ENCODE results near the gene FLNB. TPM values are rescaled to one million over a fixed set of nuclear protein-coding genes. Genes with fewer than 3 reads are reported as not detected.
A peak's percentile ranks its signal among the peaks of the same experiment; 100 is the strongest.

The FLNB gene
- total RNA-seq, 1 experiment from 2014 or later: 315 TPM

DNA sequence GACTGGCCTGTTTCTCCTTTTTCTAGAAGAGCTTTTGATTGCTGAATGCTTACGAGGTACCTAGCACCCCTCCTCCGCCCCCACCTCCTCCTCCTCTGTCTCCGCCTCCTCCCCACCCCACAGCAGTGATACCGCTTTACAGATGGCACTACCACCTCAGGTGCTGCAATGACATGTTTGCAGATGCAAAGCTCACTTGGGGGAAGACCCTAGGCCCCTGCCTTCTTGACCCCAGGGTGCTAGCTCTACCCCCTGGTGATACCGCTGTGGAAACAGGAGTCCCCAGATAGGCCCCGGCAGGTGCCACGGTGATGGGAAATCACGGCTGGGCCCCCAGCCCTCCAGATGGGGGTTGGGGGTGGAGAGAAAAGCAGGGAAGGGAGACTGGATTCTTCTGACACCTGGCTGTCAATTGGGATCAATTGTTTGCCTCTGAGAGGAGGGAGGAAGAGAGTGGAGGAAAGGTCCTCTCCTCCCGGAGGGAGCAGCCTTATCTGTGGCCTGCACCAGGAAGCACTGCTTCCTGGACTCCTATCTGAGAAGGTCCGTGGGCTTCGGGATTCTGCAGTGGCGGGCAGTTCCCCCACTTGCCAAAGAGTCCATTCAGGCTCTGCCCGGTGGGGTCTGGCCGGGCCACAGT is 164.9 kb downstream of the FLNB start:
- H3K4me1 Mint-ChIP-seq (ENCODE audit: low read depth, unreplicated experiment): peaks cover 50% of the 10 kb centered on the region
- DNase-seq: no peak
- no peak overlapping the region for H3K4me3 ChIP-seq (ENCODE audit: low read depth, low read length)
- peak overlapping the region; percentile 94 for H3K27ac Mint-ChIP-seq (ENCODE audit: unreplicated experiment)
- no peaks in the 10 kb centered on the region for H3K27me3 Mint-ChIP-seq (ENCODE audit: insufficient read depth, unreplicated experiment)
- H3K27me3 ChIP-seq (replicated peaks; ENCODE audit: control insufficient read depth, insufficient read depth, low read length): no peaks in the 10 kb centered on the region
- peaks cover 38% of the 10 kb centered on the region for H3K4me1 ChIP-seq
- ChIA-PET CTCF (no interaction called here), POLR2A (no interaction called here)
- no TSS peak for BruUV-seq (replicated peaks)
- TF ChIP-seq, protein P1, sequence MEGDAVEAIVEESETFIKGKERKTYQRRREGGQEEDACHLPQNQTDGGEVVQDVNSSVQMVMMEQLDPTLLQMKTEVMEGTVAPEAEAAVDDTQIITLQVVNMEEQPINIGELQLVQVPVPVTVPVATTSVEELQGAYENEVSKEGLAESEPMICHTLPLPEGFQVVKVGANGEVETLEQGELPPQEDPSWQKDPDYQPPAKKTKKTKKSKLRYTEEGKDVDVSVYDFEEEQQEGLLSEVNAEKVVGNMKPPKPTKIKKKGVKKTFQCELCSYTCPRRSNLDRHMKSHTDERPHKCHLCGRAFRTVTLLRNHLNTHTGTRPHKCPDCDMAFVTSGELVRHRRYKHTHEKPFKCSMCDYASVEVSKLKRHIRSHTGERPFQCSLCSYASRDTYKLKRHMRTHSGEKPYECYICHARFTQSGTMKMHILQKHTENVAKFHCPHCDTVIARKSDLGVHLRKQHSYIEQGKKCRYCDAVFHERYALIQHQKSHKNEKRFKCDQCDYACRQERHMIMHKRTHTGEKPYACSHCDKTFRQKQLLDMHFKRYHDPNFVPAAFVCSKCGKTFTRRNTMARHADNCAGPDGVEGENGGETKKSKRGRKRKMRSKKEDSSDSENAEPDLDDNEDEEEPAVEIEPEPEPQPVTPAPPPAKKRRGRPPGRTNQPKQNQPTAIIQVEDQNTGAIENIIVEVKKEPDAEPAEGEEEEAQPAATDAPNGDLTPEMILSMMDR (IDR thresholded peaks at IDR 0.05; ENCODE audit: insufficient read depth in 1 of 2, low read depth in 1 of 2, low read length in 1 of 2, severe bottlenecking in 1 of 2, unreplicated experiment in 1 of 2): no peak
- H3K9me3 Mint-ChIP-seq (ENCODE audit: unreplicated experiment): no peaks in the 10 kb centered on the region
- H3K36me3 ChIP-seq (ENCODE audit: control insufficient read depth, insufficient read depth, low read length): peaks cover 3% of the 10 kb centered on the region
- H3K36me3 Mint-ChIP-seq (ENCODE audit: insufficient read depth, unreplicated experiment): peaks cover 100% of the 10 kb centered on the region
- intact Hi-C loops (cut with micrococcal nuclease; ENCODE audit: unreplicated experiment): no loop called here
- H3K4me3 Mint-ChIP-seq (ENCODE audit: unreplicated experiment): peak overlapping the region; percentile 48
- no peaks in the 10 kb centered on the region for H3K9me3 ChIP-seq

DNA sequence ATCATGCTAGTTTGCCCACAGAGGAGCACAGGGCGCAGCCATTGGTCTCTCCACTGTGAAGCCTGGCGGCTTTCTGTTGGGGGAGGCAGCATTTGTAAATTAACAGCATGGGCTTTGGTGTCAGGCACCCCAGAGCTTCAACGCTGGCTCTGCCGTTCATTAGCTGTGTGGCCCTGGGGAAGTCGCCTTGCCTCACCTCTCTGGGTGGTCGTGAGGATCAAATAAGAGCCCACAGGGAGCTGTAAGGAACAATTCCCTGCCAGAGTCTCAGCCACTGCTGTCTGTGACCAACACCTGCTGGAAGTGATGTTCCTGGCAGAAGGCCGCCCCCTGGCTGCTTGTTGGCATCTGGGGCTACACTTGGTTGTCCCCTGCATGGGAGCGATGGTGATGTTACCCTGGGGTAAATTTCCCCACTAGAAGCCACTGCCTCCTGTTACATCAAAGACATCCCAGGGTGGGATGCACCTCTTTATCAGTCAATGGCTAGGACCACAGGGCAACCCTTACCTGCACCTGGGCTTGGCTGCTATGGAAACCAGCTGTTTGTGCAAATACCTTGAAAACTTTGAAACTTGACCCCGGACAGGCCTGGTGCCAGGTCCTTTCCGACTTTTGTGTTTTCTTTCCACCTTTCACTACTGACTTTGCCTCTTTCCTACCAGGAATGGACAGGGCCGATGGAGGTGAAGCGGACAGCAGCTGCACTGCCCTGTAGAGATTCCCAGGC is 165.6 kb downstream of the FLNB start:
- BruUV-seq (replicated peaks): no TSS peak
- Mint-ChIP-seq H3K36me3 (ENCODE audit: insufficient read depth, unreplicated experiment) (peaks cover 100% of the 10 kb centered on the region), H3K27ac (ENCODE audit: unreplicated experiment) (peak overlapping the region; percentile 94), H3K4me3 (ENCODE audit: unreplicated experiment) (peak overlapping the region; percentile 48), H3K9me3 (ENCODE audit: unreplicated experiment) (no peaks in the 10 kb centered on the region), H3K4me1 (ENCODE audit: low read depth, unreplicated experiment) (peaks cover 57% of the 10 kb centered on the region), H3K27me3 (ENCODE audit: insufficient read depth, unreplicated experiment) (no peaks in the 10 kb centered on the region)
- ChIA-PET CTCF (interaction anchor here (1.0 kb wide), 1 partner anchor 8 kb away, joined by 4 read pairs; no protein-coding TSS in a partner anchor), POLR2A (no interaction called here)
- no peak overlapping the region for H3K4me3 ChIP-seq (ENCODE audit: low read depth, low read length)
- DNase-seq: peak in 1 of 2 experiments; percentile 66
- no peaks in the 10 kb centered on the region for H3K9me3 ChIP-seq
- peaks cover 3% of the 10 kb centered on the region for H3K36me3 ChIP-seq (ENCODE audit: control insufficient read depth, insufficient read depth, low read length)
- intact Hi-C loops (cut with micrococcal nuclease; ENCODE audit: unreplicated experiment): loop anchor here (2.0 kb wide), 1 partner anchor 165 kb away; the partner anchor contains the start of gene FLNB
- H3K27me3 ChIP-seq (replicated peaks; ENCODE audit: control insufficient read depth, insufficient read depth, low read length): no peaks in the 10 kb centered on the region
- TF ChIP-seq, protein P1 (IDR thresholded peaks at IDR 0.05; ENCODE audit: insufficient read depth in 1 of 2, low read depth in 1 of 2, low read length in 1 of 2, severe bottlenecking in 1 of 2, unreplicated experiment in 1 of 2): peak in 1 of 2 experiments; percentile 45
- H3K4me1 ChIP-seq: peaks cover 38% of the 10 kb centered on the region

DNA sequence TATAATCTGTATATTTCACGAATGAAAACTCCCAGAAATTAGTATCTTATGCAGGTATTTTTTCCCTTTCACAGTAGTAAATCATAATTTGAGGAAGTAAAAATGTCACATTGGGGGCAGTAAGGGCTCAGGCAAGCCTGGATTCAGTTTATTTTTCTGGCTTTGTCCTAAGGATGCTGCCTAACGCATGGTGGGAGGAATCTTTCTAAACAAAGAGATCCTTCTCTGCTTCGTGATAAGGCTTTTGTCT is 166.9 kb downstream of the FLNB start:
- no peak for DNase-seq
- ChIA-PET POLR2A (no interaction called here), CTCF (interaction anchor here (1.0 to 1.2 kb wide), 2 partner anchors 10 to 13 kb away, joined by 6 to 7 read pairs; no protein-coding TSS in a partner anchor)
- Mint-ChIP-seq H3K4me3 (ENCODE audit: unreplicated experiment) (peak overlapping the region; percentile 67), H3K27me3 (ENCODE audit: insufficient read depth, unreplicated experiment) (no peaks in the 10 kb centered on the region), H3K36me3 (ENCODE audit: insufficient read depth, unreplicated experiment) (peaks cover 91% of the 10 kb centered on the region), H3K4me1 (ENCODE audit: low read depth, unreplicated experiment) (peaks cover 52% of the 10 kb centered on the region), H3K27ac (ENCODE audit: unreplicated experiment) (peak overlapping the region; percentile 94), H3K9me3 (ENCODE audit: unreplicated experiment) (no peaks in the 10 kb centered on the region)
- Histone ChIP-seq H3K27me3 (replicated peaks; ENCODE audit: control insufficient read depth, insufficient read depth, low read length) (no peaks in the 10 kb centered on the region), H3K9me3 (no peaks in the 10 kb centered on the region), H3K36me3 (ENCODE audit: control insufficient read depth, insufficient read depth, low read length) (peaks cover 3% of the 10 kb centered on the region), H3K4me3 (ENCODE audit: low read depth, low read length) (no peak overlapping the region), H3K4me1 (peaks cover 38% of the 10 kb centered on the region)
- intact Hi-C loops (cut with micrococcal nuclease; ENCODE audit: unreplicated experiment): loop anchor here (1.0 to 2.0 kb wide), 2 partner anchors 10 to 166 kb away; partner anchors contain the start of gene FLNB
- TSS peak; percentile 75 for BruUV-seq (replicated peaks)
- TF ChIP-seq, protein P1 (IDR thresholded peaks at IDR 0.05; ENCODE audit: insufficient read depth in 1 of 2, low read depth in 1 of 2, low read length in 1 of 2, severe bottlenecking in 1 of 2, unreplicated experiment in 1 of 2): no peak

Data from Caco-2 (cell line).